ENCODE measurements around the gene ANXA3. TPM values are rescaled to one million over a fixed set of nuclear protein-coding genes. Genes with fewer than 3 reads are reported as not detected.

The ANXA3 gene
- total and polyA plus RNA-seq, 2 donors from 2014 or later: 33.7 to 79.9 TPM

GRCh38 chr4:78529569-78530209 lies 21.9 kb upstream of the ANXA3 start:
- H3K27me3 ChIP-seq (ENCODE audit: control insufficient read depth, insufficient read depth, low read length): no peaks in the 10 kb centered on the region
- H3K4me1 ChIP-seq (ENCODE audit: control insufficient read depth in 2 of 3, insufficient read depth in 2 of 3, low read depth in 1 of 3, low read length in 3 of 3): no peaks in the 10 kb centered on the region
- peaks cover under 1 to 8% (median 5%) of the 10 kb centered on the region in 3 donors for H3K36me3 ChIP-seq (ENCODE audit: control insufficient read depth in 2 of 3, insufficient read depth in 3 of 3, low read length in 3 of 3)
- no peak overlapping the region for H3K27ac ChIP-seq (ENCODE audit: low read depth in 2 of 2, low read length in 2 of 2)
- no peak overlapping the region for H3K4me3 ChIP-seq (ENCODE audit: low read length in 3 of 3)
- no peak overlapping the region for H3K9ac ChIP-seq (ENCODE audit: low read length in 3 of 3)
- intact Hi-C loops (cut with DNase I): no loop called here
- FAIRE-seq (no peak), DNase-seq (no peak)
- TF ChIP-seq CTCF (IDR thresholded peaks at IDR 0.05; ENCODE audit: borderline replicate concordance, extremely low read depth, insufficient read depth): no peak
- H3K9me3 ChIP-seq (ENCODE audit: control insufficient read depth in 2 of 3, insufficient read depth in 1 of 3, low read length in 3 of 3): peaks cover 0 to 3% (median 0%) of the 10 kb centered on the region in 3 donors

DNA sequence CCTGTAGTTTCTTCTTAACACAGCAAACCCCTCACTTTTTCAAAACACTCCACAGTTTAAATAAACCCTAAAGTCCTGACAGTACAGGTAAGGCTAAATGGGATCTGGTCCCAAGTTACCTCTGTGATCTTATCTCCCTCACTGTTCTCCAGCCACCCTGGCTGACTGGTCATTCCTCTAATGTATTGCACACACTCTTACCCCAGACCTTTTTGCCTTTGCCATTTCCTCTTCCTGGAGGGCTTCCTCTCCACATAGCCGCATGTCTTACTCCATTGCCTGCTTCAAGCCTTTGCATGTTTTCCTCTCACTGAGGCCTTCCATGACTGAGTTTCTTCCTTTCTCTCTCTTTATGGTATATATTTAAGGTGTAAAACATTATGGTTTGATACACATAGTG lies 19.5 kb upstream of the ANXA3 start:
- peaks cover 0 to 3% (median 0%) of the 10 kb centered on the region in 3 donors for H3K9me3 ChIP-seq (ENCODE audit: control insufficient read depth in 2 of 3, insufficient read depth in 1 of 3, low read length in 3 of 3)
- no peaks in the 10 kb centered on the region for H3K27me3 ChIP-seq (ENCODE audit: control insufficient read depth, insufficient read depth, low read length)
- no peak for TF ChIP-seq CTCF (IDR thresholded peaks at IDR 0.05; ENCODE audit: borderline replicate concordance, extremely low read depth, insufficient read depth)
- intact Hi-C loops (cut with DNase I): no loop called here
- DNase-seq (no peak), FAIRE-seq (no peak)
- H3K9ac ChIP-seq (ENCODE audit: low read length in 3 of 3): no peak overlapping the region
- H3K4me1 ChIP-seq (ENCODE audit: control insufficient read depth in 2 of 3, insufficient read depth in 2 of 3, low read depth in 1 of 3, low read length in 3 of 3): no peaks in the 10 kb centered on the region
- H3K27ac ChIP-seq (ENCODE audit: low read depth in 2 of 2, low read length in 2 of 2): no peak overlapping the region
- H3K36me3 ChIP-seq (ENCODE audit: control insufficient read depth in 2 of 3, insufficient read depth in 3 of 3, low read length in 3 of 3): peaks cover 2 to 13% (median 4%) of the 10 kb centered on the region in 3 donors
- no peak overlapping the region for H3K4me3 ChIP-seq (ENCODE audit: low read length in 3 of 3)

- H3K9ac ChIP-seq (ENCODE audit: low read length in 3 of 3): no peak overlapping the region
Observed at GRCh38 chr4:78533854-78534253, 17.7 kb upstream of the ANXA3 start.

More at GRCh38 chr4:78533854-78534253, 17.7 kb upstream of the ANXA3 start:
- DNase-seq: no peak
- FAIRE-seq: no peak
- peaks cover 0 to 3% (median 0%) of the 10 kb centered on the region in 3 donors for H3K9me3 ChIP-seq (ENCODE audit: control insufficient read depth in 2 of 3, insufficient read depth in 1 of 3, low read length in 3 of 3)
- intact Hi-C loops (cut with DNase I): no loop called here
- TF ChIP-seq CTCF (IDR thresholded peaks at IDR 0.05; ENCODE audit: borderline replicate concordance, extremely low read depth, insufficient read depth): no peak
- no peaks in the 10 kb centered on the region for H3K27me3 ChIP-seq (ENCODE audit: control insufficient read depth, insufficient read depth, low read length)
- no peaks in the 10 kb centered on the region for H3K4me1 ChIP-seq (ENCODE audit: control insufficient read depth in 2 of 3, insufficient read depth in 2 of 3, low read depth in 1 of 3, low read length in 3 of 3)
- H3K27ac ChIP-seq (ENCODE audit: low read depth in 2 of 2, low read length in 2 of 2): no peak overlapping the region
- no peak overlapping the region for H3K4me3 ChIP-seq (ENCODE audit: low read length in 3 of 3)
- peaks cover 2 to 13% (median 6%) of the 10 kb centered on the region in 3 donors for H3K36me3 ChIP-seq (ENCODE audit: control insufficient read depth in 2 of 3, insufficient read depth in 3 of 3, low read length in 3 of 3)

All from kidney (tissue), 14 donors.